Measurements from ENCODE around the gene IFITM2.
"Not testable (repeated sequence)": the region's sequence is repeated elsewhere in the genome, so short reads cannot be mapped to it uniquely, and the experiment has no call there.

Gene IFITM2

DNA sequence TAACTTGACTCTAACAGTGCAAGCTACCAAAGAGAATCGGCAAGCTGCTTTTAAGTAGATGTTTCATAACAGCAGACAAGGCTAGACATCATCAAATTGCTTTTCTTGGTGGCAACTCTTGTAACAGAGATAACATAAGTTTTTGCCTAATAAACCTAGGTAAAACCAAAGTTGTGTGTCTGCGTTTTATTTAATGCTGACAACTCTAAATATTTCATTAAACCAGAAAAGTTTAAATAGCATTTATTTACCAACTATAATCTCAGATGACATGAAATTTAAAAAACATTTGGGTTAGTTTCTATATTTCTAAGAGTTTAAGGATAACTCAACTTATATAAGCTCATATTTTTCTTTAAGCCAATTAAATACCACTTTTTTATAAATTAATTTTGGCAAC is 32.3 kb downstream of the IFITM2 start:
- DNase-seq: no peak

GRCh38 chr11:340539-341512 is 33.2 kb downstream of the IFITM2 start:
- DNase-seq: no peak

DNA sequence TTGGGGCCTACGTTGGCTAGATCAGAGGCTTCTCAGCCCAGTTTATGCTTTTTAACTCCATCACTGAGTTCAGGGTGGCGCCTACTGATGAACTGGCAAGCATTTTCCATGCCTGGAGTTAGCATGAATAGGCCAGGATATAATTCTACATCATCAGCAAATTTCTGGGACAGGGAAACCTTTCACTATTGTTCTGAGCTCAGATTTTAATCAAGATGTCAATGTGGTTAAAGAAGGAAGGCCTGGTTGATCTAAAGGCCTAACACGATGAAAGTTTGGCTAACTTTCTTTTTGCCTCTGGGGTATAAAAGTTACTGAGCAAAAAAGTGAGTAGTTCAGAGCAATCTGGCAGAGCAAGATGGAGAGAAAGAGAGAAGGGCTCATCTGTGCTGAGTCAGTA is 34.7 kb downstream of the IFITM2 start:
- DNase-seq: no peak

DNA sequence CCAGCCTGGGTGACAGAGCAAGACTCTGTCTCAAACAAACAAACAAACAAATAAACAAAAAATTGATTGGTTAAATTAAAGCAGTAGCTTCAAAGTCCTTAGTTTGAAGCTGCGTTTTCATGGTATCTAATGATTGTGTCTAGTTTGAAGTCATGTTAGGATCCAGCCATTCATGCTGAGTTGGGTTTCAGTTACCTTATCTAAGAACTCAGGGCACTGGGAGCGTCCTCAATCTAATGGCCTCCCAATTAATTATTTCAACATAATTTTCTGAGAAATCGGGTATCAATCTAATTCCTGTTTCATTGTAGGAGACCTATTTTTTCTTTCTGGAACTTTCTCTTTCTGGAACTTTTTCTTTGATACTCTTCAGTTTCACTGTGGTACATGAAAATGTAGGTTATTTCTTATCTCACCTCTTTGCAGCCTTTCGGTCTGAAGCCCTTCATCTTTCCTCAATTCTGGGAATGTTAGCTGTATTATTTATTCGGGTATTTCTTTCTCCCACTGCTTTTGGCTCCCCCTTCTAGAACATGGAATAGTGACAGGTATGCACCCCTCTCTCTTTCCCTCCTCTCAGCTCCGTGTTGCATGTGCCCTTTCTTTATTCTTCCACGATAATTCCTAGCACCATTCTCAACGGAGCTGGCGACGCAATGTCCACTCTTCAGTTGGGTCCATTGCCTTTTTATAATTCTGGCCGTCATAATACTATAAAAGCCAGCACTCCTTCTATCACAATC is 37.4 kb downstream of the IFITM2 start:
- DNase-seq: no peak

GRCh38 chr11:346529-346928 is 38.9 kb downstream of the IFITM2 start:
- no peak for DNase-seq

- DNase-seq: not testable (repeated sequence)
Observed at GRCh38 chr11:349270-349954, 41.8 kb downstream of the IFITM2 start.

DNA sequence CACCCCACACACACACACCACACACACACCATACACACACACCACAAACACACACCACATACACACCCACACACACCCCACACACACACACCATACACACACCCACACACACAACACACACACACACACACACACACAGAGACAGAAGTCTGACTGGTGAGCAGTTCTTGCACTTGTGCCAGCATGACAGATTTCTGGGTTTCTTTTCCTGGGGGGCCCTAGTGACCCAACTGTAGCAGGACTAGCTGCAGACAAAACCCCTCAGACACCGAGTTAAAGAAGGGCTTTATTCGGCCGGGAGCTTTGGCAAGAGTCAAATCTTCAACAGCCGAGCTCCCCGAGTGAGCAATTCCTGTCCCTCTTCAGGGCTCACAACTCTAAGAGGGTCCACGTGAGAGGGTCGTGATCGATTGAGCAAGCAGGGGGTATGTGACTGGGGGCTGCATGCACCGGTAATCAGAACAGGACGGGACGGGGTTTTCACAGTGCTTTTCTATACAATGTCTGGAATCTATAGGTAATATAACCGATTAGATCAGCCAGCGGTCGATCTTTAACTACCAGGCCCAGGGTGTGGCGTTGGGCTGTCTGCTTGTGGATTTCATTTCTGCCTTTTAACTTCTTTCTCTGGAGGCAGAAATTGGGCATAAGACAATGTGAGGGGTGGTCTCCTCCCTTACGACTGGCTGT is 42.6 kb downstream of the IFITM2 start:
- not testable (repeated sequence) for DNase-seq

DNA sequence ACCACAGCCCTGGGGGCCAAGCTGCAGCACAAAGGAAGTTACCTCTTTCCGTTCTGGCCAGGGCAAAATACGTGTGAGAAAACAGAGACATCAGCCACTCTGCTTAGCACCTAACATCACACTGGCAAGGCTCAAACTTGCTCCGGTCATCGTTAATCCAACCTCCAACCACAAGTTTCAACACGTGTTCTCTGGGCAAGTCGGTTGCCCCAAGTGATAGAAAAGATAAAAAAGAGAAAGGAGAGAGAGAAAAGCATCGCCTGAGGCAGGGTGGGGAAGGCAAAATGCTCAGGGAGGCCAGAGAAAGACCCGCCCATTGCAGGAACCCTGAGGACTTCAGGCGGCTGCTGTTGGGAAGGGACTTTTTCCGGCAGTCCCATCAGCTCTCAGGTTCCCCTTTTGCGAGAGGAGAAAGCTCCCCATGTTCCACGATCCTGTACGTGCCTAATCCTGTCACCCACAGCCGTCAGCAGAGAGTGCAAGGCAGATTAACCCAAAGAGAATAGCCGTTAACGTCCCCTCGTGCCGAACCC is 43.2 kb downstream of the IFITM2 start:
- DNase-seq: no peak

DNA sequence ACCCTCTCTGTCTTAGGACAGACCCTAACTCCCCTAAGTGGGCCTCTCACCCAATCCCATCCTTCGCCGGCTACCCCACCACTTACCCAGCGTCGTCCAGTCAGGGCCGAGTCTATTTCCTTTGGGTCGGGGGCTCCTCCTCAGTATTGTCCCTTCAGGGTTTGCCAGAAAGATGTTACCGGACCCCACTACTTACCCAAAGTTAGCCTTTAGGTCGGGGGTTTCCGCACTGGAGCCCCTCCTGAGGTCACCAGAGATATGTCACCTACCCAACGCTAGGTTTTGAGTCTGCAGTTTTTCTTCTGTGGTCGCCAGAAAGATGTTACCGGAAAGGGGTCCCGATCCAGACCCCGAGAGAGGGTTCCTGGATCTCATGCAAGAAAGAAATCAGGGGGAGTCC is 43.8 kb downstream of the IFITM2 start:
- no peak for DNase-seq

- no peak for DNase-seq
Observed at GRCh38 chr11:352456-353031, 44.9 kb downstream of the IFITM2 start.

GRCh38 chr11:353179-353873 is 45.7 kb downstream of the IFITM2 start:
- DNase-seq: peak in 49 of 58 donors; percentile 27 to 87 (median 69)

GRCh38 chr11:355581-356458 is 48.2 kb downstream of the IFITM2 start:
- DNase-seq: peak in 45 of 58 donors; percentile 40 to 91 (median 60)

DNA sequence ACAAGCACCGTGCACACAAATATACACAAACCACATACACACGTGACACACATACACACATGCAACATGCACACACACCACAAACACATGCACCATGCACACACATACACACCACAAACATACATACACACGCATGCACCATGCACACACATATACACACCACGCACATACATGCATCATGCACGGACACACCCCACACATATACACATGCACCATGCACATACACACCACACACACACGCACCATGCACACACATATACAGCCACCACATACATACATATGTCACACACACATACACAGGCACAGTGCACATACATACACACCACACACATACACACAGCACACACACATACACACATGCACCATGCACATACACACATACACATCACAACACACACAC is 49.0 kb downstream of the IFITM2 start:
- DNase-seq: no peak

GRCh38 chr11:357582-357981 is 50.0 kb downstream of the IFITM2 start:
- no peak for DNase-seq

DNA sequence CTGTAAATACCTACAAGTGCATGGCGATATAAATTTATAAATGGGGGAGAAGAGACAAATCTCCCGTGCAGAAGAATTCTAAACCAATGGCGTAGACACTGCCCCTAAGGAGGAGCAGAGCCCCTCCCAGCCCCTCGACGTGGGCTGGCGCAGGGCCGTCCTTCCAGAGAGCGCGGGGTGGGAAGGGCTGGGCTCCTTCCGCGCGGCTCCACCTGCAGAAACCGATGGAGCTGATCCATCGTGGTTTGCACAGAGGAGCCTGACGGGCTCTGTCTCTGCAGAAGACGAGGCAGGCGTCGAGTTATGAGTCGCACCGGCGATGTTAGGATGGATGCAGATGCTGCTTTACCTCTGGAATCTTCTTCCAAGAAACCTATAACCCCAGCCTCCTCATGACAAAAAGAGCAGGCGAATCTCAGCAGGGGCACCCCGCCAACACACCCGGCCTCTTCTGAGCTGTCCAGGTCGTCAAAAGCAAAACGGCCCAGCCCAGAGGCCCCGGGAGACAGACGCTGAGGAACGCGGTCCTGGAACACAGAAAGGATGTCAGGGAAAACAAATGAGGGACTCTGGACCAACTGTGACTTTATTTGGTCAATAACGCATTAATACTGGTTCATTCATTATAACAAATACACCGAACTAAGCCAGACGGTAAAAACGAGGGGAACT is 50.6 kb downstream of the IFITM2 start:
- DNase-seq: no peak
